Neutrophil (primary cell): ENCODE measurements around the gene PNMA8A.

Experiments used
- H3K27ac ChIP-seq: fragments of 200-600 bp; sonication (generic); 2 replicates; pipeline ENCODE4 v1.5.1; 2016; ENCODE audit warnings: mild to moderate bottlenecking, moderate library complexity
- H3K27me3 ChIP-seq: fragments of 200-600 bp; sonication (generic); 2 replicates; pipeline ENCODE4 v1.6.0; 2016; ENCODE audit warnings: mild to moderate bottlenecking
- H3K36me3 ChIP-seq: fragments of 200-600 bp; sonication (generic); 2 replicates; pipeline ENCODE4 v1.5.1; 2017
- H3K4me1 ChIP-seq, 2 experiments: fragments of 200-600 bp in 1 of 2; sonication (generic) in 1 of 2; 1 replicate in 1 of 2; 2 replicates in 1 of 2; pipeline versions ENCODE4 v1.5.1 to v1.6.1; 2013 to 2016; ENCODE audit warnings: low read depth in 1 of 2, low read length in 1 of 2, mild to moderate bottlenecking in 1 of 2, moderate library complexity in 1 of 2; ENCODE audit not compliant: control insufficient read depth in 1 of 2, insufficient read depth in 1 of 2
- H3K4me3 ChIP-seq, 2 experiments: fragments of 200-600 bp in 1 of 2; sonication (generic) in 1 of 2; 1 replicate in 1 of 2; 2 replicates in 1 of 2; pipeline ENCODE4 v1.5.1; 2013 to 2016; ENCODE audit warnings: low read depth in 1 of 2, low read length in 1 of 2, mild to moderate bottlenecking in 1 of 2, moderate library complexity in 1 of 2
- H3K9me3 ChIP-seq: fragments of 200-600 bp; sonication (generic); 2 replicates; pipeline ENCODE4 v1.5.1; 2016
- CTCF ChIP-seq: fragments of 200-600 bp; sonication (generic); IDR thresholded peaks from 2 replicates; pipeline ENCODE4 v1.5.1; 2016; ENCODE audit warnings: antibody characterized with exemption

Gene PNMA8A

DNA sequence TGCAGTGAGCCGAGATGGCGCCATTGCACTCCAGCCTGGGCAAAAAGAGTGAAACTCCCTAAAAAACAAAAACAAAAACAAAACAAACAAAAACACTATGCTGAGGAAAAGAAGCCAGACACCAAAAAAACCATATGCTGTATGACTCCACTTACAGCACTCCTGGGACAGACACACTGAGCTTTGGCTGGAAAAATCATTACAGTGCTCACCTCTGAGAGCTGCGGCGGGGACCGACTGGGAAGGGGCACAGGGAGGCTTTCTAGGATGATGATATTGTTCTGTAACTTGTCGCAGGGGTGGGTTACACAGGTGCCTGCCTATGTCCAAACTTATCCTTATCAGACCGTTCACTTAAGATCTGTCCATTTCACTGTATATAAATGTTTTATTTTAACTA is 7.8 kb downstream of the PNMA8A start:
- no peak overlapping the region for H3K27ac ChIP-seq
- no peaks in the 10 kb centered on the region for H3K9me3 ChIP-seq
- H3K36me3 ChIP-seq: no peaks in the 10 kb centered on the region
- TF ChIP-seq CTCF: no peak
- H3K27me3 ChIP-seq: peaks cover 10% of the 10 kb centered on the region
- no peaks in the 10 kb centered on the region for H3K4me1 ChIP-seq
- no peak overlapping the region for H3K4me3 ChIP-seq

- no peaks in the 10 kb centered on the region for H3K9me3 ChIP-seq
- no peaks in the 10 kb centered on the region for H3K4me1 ChIP-seq
- H3K4me3 ChIP-seq: no peak overlapping the region
- H3K27me3 ChIP-seq: peaks cover 10% of the 10 kb centered on the region
- H3K27ac ChIP-seq: no peak overlapping the region
- no peak for TF ChIP-seq CTCF
- no peaks in the 10 kb centered on the region for H3K36me3 ChIP-seq
Measured at GRCh38 chr19:46461537-46461936, 9.8 kb downstream of the PNMA8A start.

DNA sequence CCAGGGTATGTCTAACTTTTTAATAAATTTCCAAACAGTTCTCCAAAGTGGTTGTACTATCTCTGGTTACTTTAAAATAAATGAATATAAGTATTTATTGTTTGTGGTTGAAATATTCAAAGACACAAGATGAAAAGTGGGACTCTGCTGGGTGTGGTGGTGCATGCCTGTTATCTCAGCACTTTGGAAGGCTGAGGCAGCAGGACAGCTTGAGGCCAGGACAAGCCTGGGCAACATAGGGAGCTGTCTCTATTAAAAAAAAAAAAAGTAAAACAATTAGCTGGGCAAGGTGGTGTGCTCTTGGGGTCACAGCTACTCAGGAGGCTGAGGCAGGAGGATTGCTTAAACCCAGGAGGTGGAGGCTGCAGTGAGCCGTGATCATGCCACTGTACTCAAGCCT is 10.4 kb downstream of the PNMA8A start:
- H3K27me3 ChIP-seq: peaks cover 10% of the 10 kb centered on the region
- H3K4me1 ChIP-seq: no peaks in the 10 kb centered on the region
- H3K27ac ChIP-seq: no peak overlapping the region
- TF ChIP-seq CTCF: no peak
- no peaks in the 10 kb centered on the region for H3K36me3 ChIP-seq
- no peak overlapping the region for H3K4me3 ChIP-seq
- H3K9me3 ChIP-seq: no peaks in the 10 kb centered on the region

DNA sequence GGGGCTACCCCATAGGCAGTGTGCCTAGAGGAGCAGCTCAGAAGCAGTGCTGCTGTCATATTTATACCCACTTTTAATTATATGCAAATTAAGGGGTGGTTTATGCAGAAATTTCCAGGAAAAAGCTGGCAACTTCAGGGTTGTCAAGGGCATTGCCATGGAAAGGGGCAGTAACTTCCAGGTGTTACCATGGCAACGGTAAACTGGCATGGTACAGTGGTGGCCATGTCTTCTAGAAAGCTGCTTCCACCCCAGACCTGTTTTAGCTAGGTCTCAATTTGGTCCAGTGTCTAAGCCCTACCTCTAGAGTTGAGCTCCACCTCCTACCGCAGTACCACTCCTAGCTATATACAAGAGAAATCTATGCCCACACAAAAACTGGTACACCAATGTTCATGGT is 11.3 kb downstream of the PNMA8A start:
- Histone ChIP-seq H3K27me3 (peaks cover 15% of the 10 kb centered on the region), H3K27ac (no peak overlapping the region), H3K4me1 (no peaks in the 10 kb centered on the region), H3K9me3 (no peaks in the 10 kb centered on the region), H3K36me3 (no peaks in the 10 kb centered on the region), H3K4me3 (no peak overlapping the region)
- TF ChIP-seq CTCF: no peak

DNA sequence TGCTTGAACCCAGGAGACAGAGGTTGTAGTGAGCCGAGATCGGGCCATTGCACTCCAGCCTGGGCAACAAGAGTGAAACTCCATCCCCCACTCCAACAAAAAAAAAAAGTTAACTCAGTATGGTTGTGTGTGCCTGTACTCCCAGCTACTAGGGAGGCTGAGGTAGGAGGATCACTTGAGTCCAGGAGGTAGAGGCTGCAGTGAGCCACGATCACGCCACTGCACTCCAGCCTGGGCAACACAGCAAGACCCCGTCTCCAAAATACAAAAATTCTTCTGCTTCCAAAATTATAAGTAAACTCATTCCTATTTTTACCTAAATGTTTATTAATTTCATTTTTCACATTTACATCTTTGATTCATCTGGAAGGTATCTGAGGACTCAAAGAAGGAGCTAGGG is 14.4 kb downstream of the PNMA8A start:
- no peak for TF ChIP-seq CTCF
- Histone ChIP-seq H3K9me3 (no peaks in the 10 kb centered on the region), H3K4me1 (no peaks in the 10 kb centered on the region), H3K4me3 (no peak overlapping the region), H3K27ac (no peak overlapping the region), H3K36me3 (no peaks in the 10 kb centered on the region), H3K27me3 (peaks cover 28% of the 10 kb centered on the region)

DNA sequence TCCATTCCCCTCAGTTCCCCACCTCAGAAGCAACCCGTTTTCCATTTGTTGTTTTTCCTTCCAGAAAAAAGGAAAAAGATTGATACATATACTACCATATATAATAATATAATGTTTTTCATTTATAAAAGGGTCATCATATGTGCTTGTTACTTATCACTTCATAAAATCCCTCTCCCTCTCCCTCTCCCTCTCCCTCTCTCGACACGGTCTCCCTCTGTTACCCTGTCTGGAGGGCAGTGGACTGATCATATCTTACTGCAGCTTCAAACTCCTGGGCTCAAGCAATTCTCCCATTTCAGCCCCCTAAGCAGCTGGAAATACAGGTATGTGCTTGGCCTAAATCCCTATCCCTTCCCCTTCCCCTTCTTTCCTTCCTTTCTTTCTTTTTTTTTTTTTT is 17.1 kb downstream of the PNMA8A start:
- no peak for TF ChIP-seq CTCF
- H3K27me3 ChIP-seq: peaks cover 28% of the 10 kb centered on the region
- H3K9me3 ChIP-seq: no peaks in the 10 kb centered on the region
- H3K27ac ChIP-seq: no peak overlapping the region
- no peaks in the 10 kb centered on the region for H3K36me3 ChIP-seq
- H3K4me3 ChIP-seq: no peak overlapping the region
- H3K4me1 ChIP-seq: no peaks in the 10 kb centered on the region
